Middle frontal gyrus (tissue), 1 donor: ENCODE measurements around the gene MACROD1.

Source experiments
- DNase-seq: peaks from one replicate; pipeline ENCODE4 v3.0.0-alpha.2; 2015; ENCODE audit warnings: low spot score; ENCODE audit errors: extremely low spot score

MACROD1 gene

DNA sequence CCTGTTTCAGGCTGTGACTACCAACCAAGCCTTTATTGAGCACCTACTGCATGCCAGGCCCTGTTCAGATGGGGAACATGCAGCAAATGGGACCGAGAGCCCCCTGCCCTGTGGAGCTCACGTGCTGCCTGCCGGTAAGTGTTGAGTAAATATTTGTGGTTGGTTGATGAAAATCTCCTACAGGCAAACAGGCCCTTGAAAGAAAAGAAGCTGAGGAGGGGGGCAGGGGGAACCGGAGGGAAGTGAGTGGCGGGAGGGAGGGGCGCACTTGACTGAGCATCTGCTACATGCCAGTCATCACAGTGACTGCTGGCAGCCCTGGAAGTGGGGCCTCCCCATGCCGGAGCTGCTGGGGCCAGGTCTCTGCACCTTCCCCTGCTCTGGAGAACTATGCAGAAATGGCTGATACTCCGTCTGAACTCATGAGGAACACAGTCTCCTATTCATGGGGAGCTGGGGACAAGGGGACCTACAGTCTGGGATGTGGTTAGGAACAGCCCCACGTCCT is 34.2 kb downstream of the MACROD1 start:
- DNase-seq = no peak

DNA sequence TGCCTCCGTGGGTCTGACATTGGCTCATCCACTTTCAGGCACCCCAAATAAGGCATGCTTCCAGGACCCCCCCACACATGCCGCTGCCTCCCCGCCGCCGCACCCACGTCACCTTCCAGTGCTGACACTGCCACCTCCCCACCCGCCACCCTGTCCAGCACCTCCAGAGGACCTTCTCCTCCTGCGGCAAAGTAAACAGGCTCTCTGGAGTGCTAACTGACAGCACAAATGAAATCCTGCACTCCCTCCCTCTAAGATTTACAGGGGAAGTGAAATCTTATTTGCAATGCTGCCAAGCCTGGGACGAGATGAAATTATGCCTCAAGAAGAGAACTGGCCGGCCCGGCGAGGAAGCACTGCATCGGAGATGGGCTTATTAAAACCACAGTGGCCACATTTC is 35.3 kb downstream of the MACROD1 start:
- DNase-seq = no peak

DNA sequence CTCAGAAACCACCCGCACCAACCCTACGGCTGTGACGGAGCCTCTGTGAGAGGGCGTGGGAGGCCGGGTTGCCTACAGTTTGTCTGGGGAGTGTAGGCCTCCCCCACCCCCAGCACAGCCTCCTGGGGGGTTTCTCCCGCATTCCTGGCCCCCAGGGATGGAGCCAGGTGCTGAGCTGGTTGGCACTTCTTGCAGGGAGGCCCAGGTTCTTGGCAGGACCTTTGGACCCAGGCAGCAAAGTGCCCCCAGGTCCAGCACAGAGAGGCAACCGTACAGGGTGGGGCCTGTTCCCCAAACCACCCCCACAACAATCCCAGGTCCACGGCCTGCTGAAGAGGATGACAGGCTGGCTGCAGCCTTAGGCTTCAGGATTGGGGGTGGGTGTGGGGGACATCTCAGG is 36.5 kb downstream of the MACROD1 start:
- DNase-seq = no peak

- no peak for DNase-seq
Measured at GRCh38 chr11:64128255-64129006, 37.5 kb downstream of the MACROD1 start.

- DNase-seq = no peak
Measured at GRCh38 chr11:64127267-64128072, 38.4 kb downstream of the MACROD1 start.

DNA sequence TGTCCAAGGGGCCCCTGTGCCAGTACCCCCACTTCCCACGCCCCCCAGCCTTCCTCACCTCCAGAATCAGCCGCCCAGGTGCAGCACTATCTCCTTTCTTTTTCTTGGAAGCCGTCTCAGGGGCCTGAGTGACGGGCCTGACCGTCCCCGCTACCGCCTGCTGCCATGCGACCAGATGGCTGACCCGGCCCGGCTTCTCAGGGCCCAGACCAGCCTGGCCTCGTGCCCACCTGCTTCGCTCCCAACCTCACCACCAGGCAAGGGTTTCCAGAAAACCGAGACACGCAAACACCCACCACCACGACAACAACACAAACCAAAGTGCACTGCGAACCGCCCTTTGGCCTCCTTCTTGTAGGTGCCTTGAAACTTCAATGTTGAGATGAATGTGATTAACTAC is 39.1 kb downstream of the MACROD1 start:
- DNase-seq = no peak

DNA sequence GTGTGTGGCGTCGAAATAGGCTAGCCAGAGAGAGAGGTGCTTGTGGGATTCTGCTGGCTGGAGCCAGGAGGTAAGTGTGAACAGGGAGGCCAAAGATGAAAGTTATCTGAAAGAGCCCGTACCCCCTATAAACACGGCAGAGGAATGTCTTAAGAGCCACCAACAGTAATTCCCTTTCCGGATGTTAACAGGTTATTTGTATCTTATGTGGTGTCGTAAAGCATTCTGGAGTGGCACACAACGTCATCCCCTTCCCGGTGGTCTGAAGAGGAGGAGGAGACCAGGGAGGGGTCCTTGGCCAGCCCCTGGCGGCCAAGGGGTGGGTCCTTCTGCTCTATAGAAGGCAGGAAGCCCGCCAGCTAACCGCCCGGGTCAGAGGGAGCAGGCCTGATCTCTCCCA is 39.5 kb downstream of the MACROD1 start:
- DNase-seq = no peak

DNA sequence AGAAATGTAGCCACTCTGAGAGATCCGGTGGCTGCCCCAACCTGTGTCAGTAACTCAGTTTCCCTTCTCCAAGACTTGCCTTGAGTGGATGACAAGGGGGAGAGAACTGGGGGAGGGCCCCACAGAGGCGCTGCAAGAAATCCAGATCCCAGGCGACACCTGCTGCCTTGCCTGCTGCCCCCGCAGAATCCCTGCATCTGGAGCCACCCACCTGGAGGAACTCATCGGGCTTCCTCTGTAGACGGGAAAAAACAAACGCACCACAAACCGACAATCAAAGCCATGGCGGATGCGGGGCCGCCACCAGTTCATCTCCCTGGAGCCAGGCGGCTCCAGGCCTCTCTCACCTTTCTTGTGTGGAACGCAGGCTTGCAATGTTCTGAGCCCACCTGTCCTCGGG is 40.2 kb downstream of the MACROD1 start:
- DNase-seq = no peak

DNA sequence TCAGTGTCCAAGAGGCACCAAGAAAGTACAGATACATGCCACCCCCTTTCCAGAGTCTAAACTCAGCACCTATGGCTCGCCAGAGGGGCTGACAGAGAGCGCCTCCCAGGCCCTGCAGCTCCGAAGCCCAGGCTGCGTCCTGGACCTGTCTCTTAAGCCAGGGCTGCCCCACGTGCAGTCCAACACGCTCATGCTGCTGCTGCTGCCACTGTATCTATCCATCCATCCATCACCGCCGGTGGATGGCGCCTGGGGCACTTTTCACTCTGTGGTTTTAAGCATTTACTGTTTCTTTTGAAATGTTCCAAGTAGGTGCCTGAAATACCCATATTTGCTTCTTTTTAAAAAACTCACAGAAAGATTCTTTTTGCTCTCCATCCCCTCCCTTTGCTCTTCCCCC is 41.8 kb downstream of the MACROD1 start:
- no peak for DNase-seq

DNA sequence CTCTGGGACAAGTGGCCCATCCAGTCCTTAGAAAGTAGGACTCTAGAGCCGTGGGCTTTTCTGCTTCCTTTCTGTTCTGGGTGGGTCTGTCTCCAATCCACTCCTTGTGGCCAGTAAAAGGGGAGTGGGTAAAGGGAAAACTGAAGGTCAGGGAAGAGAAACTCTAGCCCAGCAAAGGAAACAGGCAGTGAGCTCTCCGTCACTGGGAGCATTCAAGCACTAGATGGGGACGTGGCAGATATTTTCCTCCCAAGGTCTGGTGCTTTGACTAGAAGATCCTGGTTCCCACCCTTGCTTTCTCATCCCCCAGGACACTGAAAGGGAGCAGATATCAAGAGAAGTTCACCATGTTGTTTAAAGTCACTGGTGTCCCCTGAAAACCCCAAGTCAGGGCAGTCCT is 42.2 kb downstream of the MACROD1 start:
- no peak for DNase-seq

GRCh38 chr11:64122411-64123410 is 43.2 kb downstream of the MACROD1 start:
- DNase-seq = no peak

- no peak for DNase-seq
Measured at GRCh38 chr11:64121663-64122410, 44.1 kb downstream of the MACROD1 start.

- no peak for DNase-seq
Measured at GRCh38 chr11:64120951-64121569, 44.9 kb downstream of the MACROD1 start.

DNA sequence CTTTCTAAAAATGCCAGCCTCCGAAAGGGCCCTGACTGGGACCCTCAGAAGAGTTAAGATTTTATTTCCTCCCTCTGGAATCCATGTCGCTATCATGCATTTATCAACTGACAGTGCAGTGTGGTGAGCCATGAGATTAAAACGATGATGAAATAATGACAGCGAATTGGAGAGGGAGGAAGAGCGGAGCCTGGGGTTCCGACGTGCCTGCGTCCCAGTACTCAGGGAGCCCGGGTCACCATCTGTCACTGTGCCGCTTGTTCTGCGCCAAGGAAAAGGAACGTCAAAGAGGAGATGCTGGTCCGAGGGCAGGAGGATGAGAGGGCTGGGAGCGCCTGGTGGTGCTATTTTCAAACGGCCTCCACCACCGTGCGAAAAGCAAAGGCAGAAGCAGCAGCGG is 46.2 kb downstream of the MACROD1 start:
- DNase-seq = no peak

- no peak for DNase-seq
Measured at GRCh38 chr11:64118876-64119665, 46.8 kb downstream of the MACROD1 start.

DNA sequence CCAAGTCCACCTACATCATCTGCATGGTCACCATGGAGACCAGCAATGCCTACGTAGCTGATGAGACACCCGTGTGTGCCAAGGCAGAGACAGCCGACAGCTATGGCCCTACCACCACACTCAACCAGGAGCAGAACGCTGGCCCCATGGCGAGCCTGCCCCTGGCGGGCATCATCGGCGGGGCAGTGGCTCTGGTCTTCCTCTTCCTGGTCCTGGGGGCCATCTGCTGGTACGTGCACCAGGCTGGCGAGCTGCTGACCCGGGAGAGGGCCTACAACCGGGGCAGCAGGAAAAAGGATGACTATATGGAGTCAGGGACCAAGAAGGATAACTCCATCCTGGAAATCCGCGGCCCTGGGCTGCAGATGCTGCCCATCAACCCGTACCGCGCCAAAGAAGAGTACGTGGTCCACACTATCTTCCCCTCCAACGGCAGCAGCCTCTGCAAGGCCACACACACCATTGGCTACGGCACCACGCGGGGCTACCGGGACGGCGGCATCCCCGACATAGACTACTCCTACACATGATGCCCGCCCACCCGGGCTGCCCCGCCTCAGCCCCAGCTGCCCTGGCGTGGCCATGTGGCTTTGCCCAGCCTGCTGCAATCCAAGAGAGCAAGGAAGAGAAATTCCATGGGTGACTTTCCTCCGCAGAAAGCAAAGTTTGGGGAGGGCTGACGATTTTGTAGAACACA is 48.0 kb downstream of the MACROD1 start:
- DNase-seq = no peak

- DNase-seq = no peak
Measured at GRCh38 chr11:64115531-64116522, 50.1 kb downstream of the MACROD1 start.

GRCh38 chr11:64114231-64114630 is 51.7 kb downstream of the MACROD1 start:
- no peak for DNase-seq
